Testis (tissue), 2 donors: ENCODE measurements around the gene PDIA4.

Experiments
- CTCF ChIP-seq, 3 experiments: fragments of 450-650 bp in 2 of 3; fragments of 200-600 bp in 1 of 3; sonication (generic) in 1 of 3; IDR thresholded peaks; one replicate each; pipeline ENCODE4 v1.5.1; 2016 to 2019; ENCODE audit warnings: antibody characterized with exemption in 3 of 3, mild to moderate bottlenecking in 2 of 3, moderate library complexity in 1 of 3
- POLR2A ChIP-seq: fragments of 450-650 bp; IDR thresholded peaks from one replicate; pipeline ENCODE4 v1.6.1; 2017; ENCODE audit warnings: antibody characterized with exemption, mild to moderate bottlenecking, moderate library complexity

- TF ChIP-seq CTCF (IDR thresholded peaks at IDR 0.05), result no peak
- TF ChIP-seq POLR2A, result no peak
Observed at GRCh38 chr7:149071182-149071635, 42.9 kb upstream of the PDIA4 start.
